Liver (tissue), 9 donors: ENCODE results near the gene CD63. TPM values are rescaled to one million over a fixed set of nuclear protein-coding genes. Genes with fewer than 3 reads are reported as not detected.

Experiments used
- DNase-seq: peaks from one replicate; pipeline ENCODE4 v3.0.0-alpha.2; 2017; ENCODE audit warnings: low spot score
- H3K27ac ChIP-seq, 2 donors: one replicate each; pipeline ENCODE4 v1.7.0; 2013; ENCODE audit warnings: inconsistent platforms in 2 of 2, low read length in 2 of 2, control low read depth in 1 of 2, low read depth in 1 of 2, mild to moderate bottlenecking in 1 of 2
- H3K27me3 ChIP-seq, 4 donors: one replicate each; pipeline versions ENCODE4 v1.6.1 to v1.7.0; 2013; ENCODE audit warnings: low read length in 3 of 4, inconsistent platforms in 1 of 4, mild to moderate bottlenecking in 1 of 4, moderate library complexity in 1 of 4; ENCODE audit not compliant: control insufficient read depth in 4 of 4, insufficient read depth in 4 of 4
- H3K36me3 ChIP-seq, 4 donors: one replicate each; pipeline versions ENCODE4 v1.6.1 to v1.7.0; 2013; ENCODE audit warnings: low read length in 3 of 4, mild to moderate bottlenecking in 3 of 4, low read depth in 1 of 4, moderate library complexity in 1 of 4; ENCODE audit not compliant: control insufficient read depth in 4 of 4, insufficient read depth in 3 of 4
- H3K4me1 ChIP-seq, 4 donors: one replicate each; pipeline versions ENCODE4 v1.6.1 to v1.7.0; 2013; ENCODE audit warnings: low read length in 3 of 4, mild to moderate bottlenecking in 3 of 4, moderate library complexity in 1 of 4; ENCODE audit not compliant: control insufficient read depth in 4 of 4, insufficient read depth in 4 of 4
- H3K4me3 ChIP-seq, 3 donors: one replicate each; pipeline versions ENCODE4 v1.6.1 to v1.7.0; 2013; ENCODE audit warnings: low read length in 3 of 3, control low read depth in 1 of 3, low read depth in 1 of 3, mild to moderate bottlenecking in 1 of 3
- H3K9ac ChIP-seq, 2 donors: one replicate each; pipeline ENCODE4 v1.7.0; 2013; ENCODE audit warnings: low read length in 2 of 2, mild to moderate bottlenecking in 2 of 2, moderate library complexity in 2 of 2, control low read depth in 1 of 2, low read depth in 1 of 2
- H3K9me3 ChIP-seq, 4 donors: one replicate each; pipeline versions ENCODE4 v1.6.1 to v1.7.0; 2013; ENCODE audit warnings: low read length in 3 of 4; ENCODE audit not compliant: control insufficient read depth in 4 of 4
- CTCF ChIP-seq: fragments of 150-350 bp; IDR thresholded peaks from 2 replicates; pipeline ENCODE4 v1.5.1; 2017; ENCODE audit warnings: improper control_type of control experiment, low read depth, low read length; ENCODE audit not compliant: missing input control
- EGR1 ChIP-seq, 2 donors: IDR thresholded peaks; 2 replicates each; pipeline ENCODE4 v1.6.1; 2016 to 2018; ENCODE audit warnings: antibody characterized with exemption in 2 of 2, low read depth in 2 of 2
- FOXA1 ChIP-seq: IDR thresholded peaks from 2 replicates; pipeline ENCODE4 v1.6.1; 2016; ENCODE audit warnings: antibody characterized with exemption
- FOXA2 ChIP-seq: IDR thresholded peaks from 2 replicates; pipeline ENCODE4 v1.6.1; 2016; ENCODE audit warnings: antibody characterized with exemption
- GABPA ChIP-seq, 2 donors: IDR thresholded peaks in 1 of 2; conservative IDR thresholded peaks in 1 of 2; 2 replicates each; pipeline ENCODE4 v1.6.1; 2016; ENCODE audit warnings: antibody characterized with exemption in 2 of 2, mild to moderate bottlenecking in 1 of 2, moderate library complexity in 1 of 2
- HNF4A ChIP-seq, 2 donors: conservative IDR thresholded peaks; 2 replicates each; pipeline ENCODE4 v1.6.1; 2016; ENCODE audit warnings: antibody characterized with exemption in 2 of 2, mild to moderate bottlenecking in 2 of 2
- JUND ChIP-seq, 2 donors: IDR thresholded peaks; 2 replicates each; pipeline ENCODE4 v1.6.1; 2016; ENCODE audit warnings: antibody characterized with exemption in 2 of 2
- NR2F2 ChIP-seq: IDR thresholded peaks from 2 replicates; pipeline ENCODE4 v1.6.1; 2016; ENCODE audit warnings: antibody characterized with exemption
- RAD21 ChIP-seq, 2 donors: IDR thresholded peaks; 2 replicates each; pipeline ENCODE4 v1.6.1; 2016; ENCODE audit warnings: antibody characterized with exemption in 2 of 2, mild to moderate bottlenecking in 2 of 2
- RXRA ChIP-seq, 2 donors: IDR thresholded peaks; 2 replicates each; pipeline ENCODE4 v1.6.1; 2017 to 2018; ENCODE audit warnings: antibody characterized with exemption in 2 of 2, mild to moderate bottlenecking in 1 of 2
- SP1 ChIP-seq: IDR thresholded peaks from 2 replicates; pipeline ENCODE4 v1.6.1; 2018; ENCODE audit warnings: antibody characterized with exemption, mild to moderate bottlenecking
- TAF1 ChIP-seq: conservative IDR thresholded peaks from 2 replicates; pipeline ENCODE4 v1.6.1; 2016; ENCODE audit warnings: antibody characterized with exemption, mild to moderate bottlenecking
- YY1 ChIP-seq: IDR thresholded peaks from 2 replicates; pipeline ENCODE4 v1.6.1; 2016; ENCODE audit warnings: antibody characterized with exemption, mild to moderate bottlenecking
- WGBS: extraction: QIAGEN DNeasy Blood & Tissue Kit; methylation state at CpG from one replicate; pipeline ENCODE4 v1.1.7; 2013; 5-methylcytosine and 5-hydroxymethylcytosine counted together
- polyA plus RNA-seq, 2 donors: library from polyadenylated mRNA; stranded (reverse) in 1 of 2; unstranded in 1 of 2; fragments of 200-250 nt in 1 of 2; fragments of >200 nt in 1 of 2; fragmentation: Nextera tagmentation in 1 of 2; extraction: Ambion mirVana in 1 of 2; gene quantifications; one replicate each; pipeline versions ENCODE4 v1.2.1 to v1.2.3, GENCODE V29; 2013 to 2015
- total RNA-seq, 2 donors: library from RNA; depleted of rRNA; stranded (reverse); fragments of >200 nt; gene quantifications; one replicate each; pipeline ENCODE4 v1.2.3, GENCODE V29; 2014
- TF ChIP-seq, protein P1 (sequence below): IDR thresholded peaks from 2 replicates; pipeline ENCODE4 v1.6.1; 2016; ENCODE audit warnings: antibody characterized with exemption
- TF ChIP-seq, protein P2 (sequence below): IDR thresholded peaks from 2 replicates; pipeline ENCODE4 v1.6.1; 2016; ENCODE audit warnings: antibody characterized with exemption, mild to moderate bottlenecking
- TF ChIP-seq, protein P3 (sequence below): IDR thresholded peaks from 2 replicates; pipeline ENCODE4 v1.6.1; 2016; ENCODE audit warnings: antibody characterized with exemption
- TF ChIP-seq, protein P4 (sequence below): IDR thresholded peaks from 2 replicates; pipeline ENCODE4 v1.6.1; 2016; ENCODE audit warnings: antibody characterized with exemption
- donor health status: healthy.
- donor health status: healthy.
- donor health status: healthy.
- donor health status: healthy.
- donor health status: healthy.

Gene CD63
- total and polyA plus RNA-seq, 4 donors: 185 to 373 (median 338) TPM

- Histone ChIP-seq H3K36me3 (peaks cover 7 to 68% (median 47%) of the 10 kb centered on the region in 4 donors), H3K9me3 (no peaks in the 10 kb centered on the region), H3K4me1 (no peaks in the 10 kb centered on the region), H3K27ac (no peak overlapping the region), H3K4me3 (no peak overlapping the region), H3K9ac (no peak overlapping the region), H3K27me3 (no peaks in the 10 kb centered on the region)
- TF ChIP-seq HNF4A (conservative IDR thresholded peaks at IDR 0.05) (no peak), SP1 (no peak), GABPA (IDR thresholded peaks at IDR 0.05 in 1 of 2, conservative IDR thresholded peaks at IDR 0.05 in 1 of 2) (no peak), RXRA (IDR thresholded peaks at IDR 0.05) (no peak), YY1 (no peak), JUND (IDR thresholded peaks at IDR 0.05) (no peak), NR2F2 (no peak), TAF1 (no peak), EGR1 (IDR thresholded peaks at IDR 0.05; ENCODE audit: low read depth in 2 of 2) (no peak), RAD21 (IDR thresholded peaks at IDR 0.05) (no peak), FOXA1 (no peak), FOXA2 (no peak), CTCF (no peak)
- TF ChIP-seq, protein P1, sequence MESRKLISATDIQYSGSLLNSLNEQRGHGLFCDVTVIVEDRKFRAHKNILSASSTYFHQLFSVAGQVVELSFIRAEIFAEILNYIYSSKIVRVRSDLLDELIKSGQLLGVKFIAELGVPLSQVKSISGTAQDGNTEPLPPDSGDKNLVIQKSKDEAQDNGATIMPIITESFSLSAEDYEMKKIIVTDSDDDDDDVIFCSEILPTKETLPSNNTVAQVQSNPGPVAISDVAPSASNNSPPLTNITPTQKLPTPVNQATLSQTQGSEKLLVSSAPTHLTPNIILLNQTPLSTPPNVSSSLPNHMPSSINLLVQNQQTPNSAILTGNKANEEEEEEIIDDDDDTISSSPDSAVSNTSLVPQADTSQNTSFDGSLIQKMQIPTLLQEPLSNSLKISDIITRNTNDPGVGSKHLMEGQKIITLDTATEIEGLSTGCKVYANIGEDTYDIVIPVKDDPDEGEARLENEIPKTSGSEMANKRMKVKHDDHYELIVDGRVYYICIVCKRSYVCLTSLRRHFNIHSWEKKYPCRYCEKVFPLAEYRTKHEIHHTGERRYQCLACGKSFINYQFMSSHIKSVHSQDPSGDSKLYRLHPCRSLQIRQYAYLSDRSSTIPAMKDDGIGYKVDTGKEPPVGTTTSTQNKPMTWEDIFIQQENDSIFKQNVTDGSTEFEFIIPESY: no peak
- TF ChIP-seq, protein P2, sequence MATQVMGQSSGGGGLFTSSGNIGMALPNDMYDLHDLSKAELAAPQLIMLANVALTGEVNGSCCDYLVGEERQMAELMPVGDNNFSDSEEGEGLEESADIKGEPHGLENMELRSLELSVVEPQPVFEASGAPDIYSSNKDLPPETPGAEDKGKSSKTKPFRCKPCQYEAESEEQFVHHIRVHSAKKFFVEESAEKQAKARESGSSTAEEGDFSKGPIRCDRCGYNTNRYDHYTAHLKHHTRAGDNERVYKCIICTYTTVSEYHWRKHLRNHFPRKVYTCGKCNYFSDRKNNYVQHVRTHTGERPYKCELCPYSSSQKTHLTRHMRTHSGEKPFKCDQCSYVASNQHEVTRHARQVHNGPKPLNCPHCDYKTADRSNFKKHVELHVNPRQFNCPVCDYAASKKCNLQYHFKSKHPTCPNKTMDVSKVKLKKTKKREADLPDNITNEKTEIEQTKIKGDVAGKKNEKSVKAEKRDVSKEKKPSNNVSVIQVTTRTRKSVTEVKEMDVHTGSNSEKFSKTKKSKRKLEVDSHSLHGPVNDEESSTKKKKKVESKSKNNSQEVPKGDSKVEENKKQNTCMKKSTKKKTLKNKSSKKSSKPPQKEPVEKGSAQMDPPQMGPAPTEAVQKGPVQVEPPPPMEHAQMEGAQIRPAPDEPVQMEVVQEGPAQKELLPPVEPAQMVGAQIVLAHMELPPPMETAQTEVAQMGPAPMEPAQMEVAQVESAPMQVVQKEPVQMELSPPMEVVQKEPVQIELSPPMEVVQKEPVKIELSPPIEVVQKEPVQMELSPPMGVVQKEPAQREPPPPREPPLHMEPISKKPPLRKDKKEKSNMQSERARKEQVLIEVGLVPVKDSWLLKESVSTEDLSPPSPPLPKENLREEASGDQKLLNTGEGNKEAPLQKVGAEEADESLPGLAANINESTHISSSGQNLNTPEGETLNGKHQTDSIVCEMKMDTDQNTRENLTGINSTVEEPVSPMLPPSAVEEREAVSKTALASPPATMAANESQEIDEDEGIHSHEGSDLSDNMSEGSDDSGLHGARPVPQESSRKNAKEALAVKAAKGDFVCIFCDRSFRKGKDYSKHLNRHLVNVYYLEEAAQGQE: no peak
- TF ChIP-seq, protein P3, sequence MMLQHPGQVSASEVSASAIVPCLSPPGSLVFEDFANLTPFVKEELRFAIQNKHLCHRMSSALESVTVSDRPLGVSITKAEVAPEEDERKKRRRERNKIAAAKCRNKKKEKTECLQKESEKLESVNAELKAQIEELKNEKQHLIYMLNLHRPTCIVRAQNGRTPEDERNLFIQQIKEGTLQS: no peak
- TF ChIP-seq, protein P4, sequence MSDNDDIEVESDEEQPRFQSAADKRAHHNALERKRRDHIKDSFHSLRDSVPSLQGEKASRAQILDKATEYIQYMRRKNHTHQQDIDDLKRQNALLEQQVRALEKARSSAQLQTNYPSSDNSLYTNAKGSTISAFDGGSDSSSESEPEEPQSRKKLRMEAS: no peak
- 89% methylated on average over 2 of the region's 2 CpGs for WGBS
- no peak for DNase-seq
Observed at GRCh38 chr12:55755246-55755645, 26.4 kb upstream of the CD63 start.
